GM12875 (cell line): ENCODE measurements around the gene MEIKIN.

Experiments used
- H3K4me3 ChIP-seq: one replicate; pipeline ENCODE4 v1.5.1; 2011; ENCODE audit warnings: low read depth, low read length, control low read depth
- CTCF ChIP-seq: IDR thresholded peaks from 2 replicates; pipeline ENCODE4 v1.5.1; 2011; ENCODE audit warnings: low read depth, mild to moderate bottlenecking, control low read depth, inconsistent platforms, low read length, moderate library complexity, borderline replicate concordance; ENCODE audit not compliant: insufficient read depth

Gene MEIKIN

GRCh38 chr5:131981516-131981915 is 36.1 kb upstream of the MEIKIN start:
- no peak overlapping the region for H3K4me3 ChIP-seq
- TF ChIP-seq CTCF = no peak

GRCh38 chr5:131980696-131981095 is 35.2 kb upstream of the MEIKIN start:
- no peak overlapping the region for H3K4me3 ChIP-seq
- no peak for TF ChIP-seq CTCF

GRCh38 chr5:131979816-131980215 is 34.4 kb upstream of the MEIKIN start:
- no peak overlapping the region for H3K4me3 ChIP-seq
- TF ChIP-seq CTCF = no peak

- H3K4me3 ChIP-seq = no peak overlapping the region
- TF ChIP-seq CTCF = no peak
Measured at GRCh38 chr5:131977212-131977604, 31.7 kb upstream of the MEIKIN start.

- no peak overlapping the region for H3K4me3 ChIP-seq
- TF ChIP-seq CTCF = no peak
Measured at GRCh38 chr5:131976414-131977211, 31.1 kb upstream of the MEIKIN start.

- TF ChIP-seq CTCF = no peak
- H3K4me3 ChIP-seq = no peak overlapping the region
Measured at GRCh38 chr5:131974956-131975726, 29.7 kb upstream of the MEIKIN start.

- no peak for TF ChIP-seq CTCF
- H3K4me3 ChIP-seq = no peak overlapping the region
Measured at GRCh38 chr5:131974622-131974955, 29.1 kb upstream of the MEIKIN start.
